ENCODE data around the gene KCNN1. TPM values are rescaled to one million over a fixed set of nuclear protein-coding genes. Genes with fewer than 3 reads are reported as not detected.
A peak's percentile ranks its signal among the peaks of the same experiment; 100 is the strongest.

Gene KCNN1
- total RNA-seq, 1 experiment from 2014 or later, result 0.61 TPM

GRCh38 chr19:17931532-17932191, 35.2 kb upstream of the KCNN1 start:
- DNase-seq (ENCODE audit: low read depth, low spot score), result no peak
- Histone ChIP-seq H3K4me3 (replicated peaks in 1 of 2; ENCODE audit: low read depth in 1 of 2, low read length in 2 of 2) (peak overlapping the region; percentile 87 to 98), H3K36me3 (ENCODE audit: control insufficient read depth in 1 of 2, insufficient read depth in 2 of 2, low read length in 2 of 2) (peaks cover 0 to 2% of the 10 kb centered on the region in 2 experiments; a peak in 1 of 4 replicates), H3K4me2 (ENCODE audit: low read length) (peak overlapping the region; percentile 97), H3K9ac (ENCODE audit: low read length) (peak overlapping the region; percentile 98), H3K9me2 (ENCODE audit: insufficient read depth) (no peaks in the 10 kb centered on the region), H3K27me3 (ENCODE audit: insufficient read depth, low read length) (no peaks in the 10 kb centered on the region), H3K27ac (ENCODE audit: low read depth, low read length) (peak overlapping the region; percentile 86), H4K20me1 (ENCODE audit: insufficient read depth) (no peaks in the 10 kb centered on the region), H3K79me2 (ENCODE audit: insufficient read depth, low read length) (peaks cover 36% of the 10 kb centered on the region), H2AFZ (ENCODE audit: low read depth, low read length, poor library complexity, severe bottlenecking) (peak overlapping the region; percentile 43), H3K4me1 (ENCODE audit: control insufficient read depth in 1 of 2, insufficient read depth in 2 of 2, low read length in 2 of 2) (peaks cover 15 to 22% of the 10 kb centered on the region in 2 experiments), H3K9me3 (ENCODE audit: control insufficient read depth in 1 of 2, insufficient read depth in 1 of 2, low read depth in 1 of 2, low read length in 2 of 2) (no peaks in the 10 kb centered on the region)
- ChIA-PET RAD21 (ENCODE audit: low non-redundant PET in 1 of 2, low total read pairs in 2 of 2, uncharacterized antibody in 2 of 2, unreplicated experiment in 2 of 2) (interaction anchor here (0.6 to 2.5 kb wide), 6 partner anchors 9 to 72 kb away, joined by 3 to 20 read pairs (median 5); partner anchors contain the start of gene RPL18A (in 1 of the 2)), POLR2A (interaction anchor here (0.6 to 4.7 kb wide), 8 partner anchors 23 to 522 kb away, joined by 3 to 61 read pairs (median 4); partner anchors contain the start of genes RPL18A and SLC5A5), CTCF (interaction anchor here (0.6 to 5.0 kb wide), 6 partner anchors 16 to 429 kb away, joined by 3 to 73 read pairs (median 6); partner anchors contain the start of genes RPL18A and SLC5A5)
- no TSS peak for BruUV-seq (replicated peaks)
- no peak for TF ChIP-seq YY1 (IDR thresholded peaks at IDR 0.05; ENCODE audit: extremely low read depth, insufficient replicate concordance, low read depth, low read length)
- TF ChIP-seq, protein P1, sequence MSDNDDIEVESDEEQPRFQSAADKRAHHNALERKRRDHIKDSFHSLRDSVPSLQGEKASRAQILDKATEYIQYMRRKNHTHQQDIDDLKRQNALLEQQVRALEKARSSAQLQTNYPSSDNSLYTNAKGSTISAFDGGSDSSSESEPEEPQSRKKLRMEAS (IDR thresholded peaks at IDR 0.05), result no peak
- peak; percentile 59; the same call in 1 of the 2 replicates for TF ChIP-seq POLR2AphosphoS5 (IDR thresholded peaks at IDR 0.05; ENCODE audit: low read depth, low read length)
- ATAC-seq, result peak; percentile 72
- intact Hi-C loops (cut with micrococcal nuclease), result loop anchor here (1.0 to 10.0 kb wide), 4 partner anchors 61 to 323 kb away; partner anchors contain the start of gene RPL18A

Data from HCT116 (cell line).